Measurements from ENCODE around the gene CCDC81.

Gene CCDC81

GRCh38 chr11:86386746-86387145, 12.1 kb downstream of the CCDC81 start:
- no peak overlapping the region for H3K4me3 ChIP-seq (IDR thresholded peaks at IDR 0.05; ENCODE audit: insufficient read depth, low read depth, low read length)
- no peak overlapping the region for H3K27ac ChIP-seq
- no peaks in the 10 kb centered on the region for H4K20me1 ChIP-seq (ENCODE audit: insufficient read depth)
- H3K4me2 ChIP-seq, result no peak overlapping the region
- H2AFZ ChIP-seq (ENCODE audit: low read depth), result no peak overlapping the region
- no peak overlapping the region for H3K9ac ChIP-seq
- H3K27me3 ChIP-seq (ENCODE audit: insufficient read depth, low read depth), result no peaks in the 10 kb centered on the region
- H3K4me1 ChIP-seq (ENCODE audit: low read depth, poor library complexity, severe bottlenecking), result no peaks in the 10 kb centered on the region
- no peaks in the 10 kb centered on the region for H3K36me3 ChIP-seq (ENCODE audit: insufficient read depth)
- TF ChIP-seq CTCF (conservative IDR thresholded peaks at IDR 0.05; ENCODE audit: low read depth, low read length), result no peak
- no peaks in the 10 kb centered on the region for H3K79me2 ChIP-seq (ENCODE audit: insufficient read depth, low read depth)

- H3K4me1 ChIP-seq (ENCODE audit: low read depth, poor library complexity, severe bottlenecking), result no peaks in the 10 kb centered on the region
- H3K27ac ChIP-seq, result no peak overlapping the region
- TF ChIP-seq CTCF (conservative IDR thresholded peaks at IDR 0.05; ENCODE audit: low read depth, low read length), result no peak
- no peaks in the 10 kb centered on the region for H3K79me2 ChIP-seq (ENCODE audit: insufficient read depth, low read depth)
- no peaks in the 10 kb centered on the region for H3K27me3 ChIP-seq (ENCODE audit: insufficient read depth, low read depth)
- no peaks in the 10 kb centered on the region for H4K20me1 ChIP-seq (ENCODE audit: insufficient read depth)
- H3K4me3 ChIP-seq (IDR thresholded peaks at IDR 0.05; ENCODE audit: insufficient read depth, low read depth, low read length), result no peak overlapping the region
- no peak overlapping the region for H3K4me2 ChIP-seq
- H3K9ac ChIP-seq, result no peak overlapping the region
- no peak overlapping the region for H2AFZ ChIP-seq (ENCODE audit: low read depth)
- no peaks in the 10 kb centered on the region for H3K36me3 ChIP-seq (ENCODE audit: insufficient read depth)
Measured at GRCh38 chr11:86388198-86388597, 13.5 kb downstream of the CCDC81 start.

GRCh38 chr11:86390487-86390886, 15.8 kb downstream of the CCDC81 start:
- no peaks in the 10 kb centered on the region for H3K4me1 ChIP-seq (ENCODE audit: low read depth, poor library complexity, severe bottlenecking)
- no peak overlapping the region for H3K4me3 ChIP-seq (IDR thresholded peaks at IDR 0.05; ENCODE audit: insufficient read depth, low read depth, low read length)
- H3K27me3 ChIP-seq (ENCODE audit: insufficient read depth, low read depth), result no peaks in the 10 kb centered on the region
- H4K20me1 ChIP-seq (ENCODE audit: insufficient read depth), result no peaks in the 10 kb centered on the region
- no peak for TF ChIP-seq CTCF (conservative IDR thresholded peaks at IDR 0.05; ENCODE audit: low read depth, low read length)
- H3K4me2 ChIP-seq, result no peak overlapping the region
- H3K27ac ChIP-seq, result no peak overlapping the region
- no peak overlapping the region for H2AFZ ChIP-seq (ENCODE audit: low read depth)
- no peaks in the 10 kb centered on the region for H3K36me3 ChIP-seq (ENCODE audit: insufficient read depth)
- H3K79me2 ChIP-seq (ENCODE audit: insufficient read depth, low read depth), result no peaks in the 10 kb centered on the region
- H3K9ac ChIP-seq, result no peak overlapping the region

- no peaks in the 10 kb centered on the region for H3K36me3 ChIP-seq (ENCODE audit: insufficient read depth)
- H3K9ac ChIP-seq, result no peak overlapping the region
- TF ChIP-seq CTCF (conservative IDR thresholded peaks at IDR 0.05; ENCODE audit: low read depth, low read length), result no peak
- no peaks in the 10 kb centered on the region for H3K27me3 ChIP-seq (ENCODE audit: insufficient read depth, low read depth)
- no peak overlapping the region for H2AFZ ChIP-seq (ENCODE audit: low read depth)
- H3K4me2 ChIP-seq, result no peak overlapping the region
- H3K79me2 ChIP-seq (ENCODE audit: insufficient read depth, low read depth), result no peaks in the 10 kb centered on the region
- H3K4me1 ChIP-seq (ENCODE audit: low read depth, poor library complexity, severe bottlenecking), result no peaks in the 10 kb centered on the region
- no peak overlapping the region for H3K27ac ChIP-seq
- no peaks in the 10 kb centered on the region for H4K20me1 ChIP-seq (ENCODE audit: insufficient read depth)
- H3K4me3 ChIP-seq (IDR thresholded peaks at IDR 0.05; ENCODE audit: insufficient read depth, low read depth, low read length), result no peak overlapping the region
Measured at GRCh38 chr11:86395061-86395551, 20.4 kb downstream of the CCDC81 start.
